Measurements from ENCODE around the gene LAMA4. TPM values are rescaled to one million over a fixed set of nuclear protein-coding genes. Genes with fewer than 3 reads are reported as not detected.

LAMA4 gene
- total RNA-seq, 1 experiment from 2014 or later, result 11.9 TPM

DNA sequence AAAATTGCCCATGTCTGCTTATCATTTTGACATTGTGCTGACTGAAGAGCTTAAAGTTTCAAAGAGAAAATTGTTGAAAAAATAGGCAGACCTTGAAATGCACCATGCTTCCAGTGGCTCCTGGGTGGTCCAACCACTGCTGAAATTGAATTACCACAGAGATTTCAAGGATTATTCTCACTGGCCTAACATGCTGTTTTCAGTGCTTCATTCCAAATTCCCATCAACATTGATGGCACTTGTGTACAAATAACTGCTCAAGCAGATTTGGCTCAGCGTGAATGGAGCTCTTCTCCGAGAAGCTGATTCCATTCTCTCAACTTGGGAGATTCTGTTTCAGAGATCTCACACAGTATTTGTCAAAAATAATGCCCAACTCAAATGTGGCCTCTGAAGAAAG is 75.5 kb downstream of the LAMA4 start:
- in situ Hi-C loops (cut with HindIII; ENCODE audit: low pct_unique_long_range_greater_than_20kb, low sequenced_read_pairs) (no loop called here), intact Hi-C loops (cut with micrococcal nuclease; ENCODE audit: unreplicated experiment) (no loop called here)
- POLR2A ChIA-PET, result no interaction called here
- Histone ChIP-seq H3K27ac (ENCODE audit: low read length) (no peak overlapping the region), H3K9me3 (ENCODE audit: control insufficient read depth, insufficient read depth, low read depth, low read length) (no peaks in the 10 kb centered on the region), H3K4me1 (ENCODE audit: control insufficient read depth, insufficient read depth, low read length) (no peaks in the 10 kb centered on the region), H3K27me3 (ENCODE audit: control insufficient read depth, insufficient read depth, low read length) (no peaks in the 10 kb centered on the region), H3K4me3 (ENCODE audit: low read depth in 2 of 2, low read length in 2 of 2) (no peak overlapping the region), H3K36me3 (ENCODE audit: control insufficient read depth, insufficient read depth, low read length) (no peaks in the 10 kb centered on the region)
- BruUV-seq (replicated peaks), result no TSS peak
- no peak for ATAC-seq
- TF ChIP-seq TCF7L2 (IDR thresholded peaks at IDR 0.05; ENCODE audit: low read depth, low read length) (no peak), SIN3A (IDR thresholded peaks at IDR 0.05; ENCODE audit: borderline replicate concordance, insufficient read depth, low read depth, low read length) (no peak)
- DNase-seq (ENCODE audit: low read depth, low spot score), result no peak
- CTCF ChIA-PET, result interaction anchor here (0.6 kb wide), 2 partner anchors 132 to 154 kb away, joined by 3 to 5 read pairs; no protein-coding TSS in a partner anchor

GRCh38 chr6:112177092-112177491 is 77.3 kb downstream of the LAMA4 start:
- no peaks in the 10 kb centered on the region for H3K36me3 ChIP-seq (ENCODE audit: control insufficient read depth, insufficient read depth, low read length)
- DNase-seq (ENCODE audit: low read depth, low spot score) (no peak), ATAC-seq (no peak)
- H3K27ac ChIP-seq (ENCODE audit: low read length), result no peak overlapping the region
- no peaks in the 10 kb centered on the region for H3K9me3 ChIP-seq (ENCODE audit: control insufficient read depth, insufficient read depth, low read depth, low read length)
- H3K4me3 ChIP-seq (ENCODE audit: low read depth in 2 of 2, low read length in 2 of 2), result no peak overlapping the region
- TF ChIP-seq POLR2AphosphoS5 (IDR thresholded peaks at IDR 0.05; ENCODE audit: low read depth, low read length) (no peak), SIN3A (IDR thresholded peaks at IDR 0.05; ENCODE audit: borderline replicate concordance, insufficient read depth, low read depth, low read length) (no peak), TCF7L2 (IDR thresholded peaks at IDR 0.05; ENCODE audit: low read depth, low read length) (no peak), REST (IDR thresholded peaks at IDR 0.05; ENCODE audit: insufficient read depth in 1 of 2, low read depth in 2 of 2, low read length in 1 of 2) (no peak), CTCF (IDR thresholded peaks at IDR 0.05) (no peak)
- BruUV-seq (replicated peaks), result no TSS peak
- in situ Hi-C loops (cut with HindIII; ENCODE audit: low pct_unique_long_range_greater_than_20kb, low sequenced_read_pairs) (no loop called here), intact Hi-C loops (cut with micrococcal nuclease; ENCODE audit: unreplicated experiment) (no loop called here)
- CTCF ChIA-PET, result no interaction called here
- H3K4me1 ChIP-seq (ENCODE audit: control insufficient read depth, insufficient read depth, low read length), result no peaks in the 10 kb centered on the region
- POLR2A ChIA-PET, result no interaction called here
- no peaks in the 10 kb centered on the region for H3K27me3 ChIP-seq (ENCODE audit: control insufficient read depth, insufficient read depth, low read length)

DNA sequence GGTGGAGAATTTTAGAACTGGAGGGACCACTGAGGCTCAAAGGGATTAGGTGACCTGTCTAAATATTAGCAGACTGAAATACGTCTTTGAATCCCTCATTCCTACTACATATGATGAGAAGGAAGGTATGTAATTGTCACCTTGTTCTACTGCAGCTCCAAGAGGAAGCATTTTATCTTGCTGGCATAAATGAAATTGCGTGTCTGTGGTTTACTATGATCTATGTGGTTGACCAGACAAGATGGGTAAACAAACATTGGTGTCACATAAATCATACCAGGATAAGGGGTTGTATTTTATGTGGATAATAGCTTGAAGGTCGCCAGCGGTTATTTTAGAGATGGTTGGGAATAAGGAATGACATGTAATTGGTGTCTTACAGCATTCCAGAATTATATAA is 78.2 kb downstream of the LAMA4 start:
- Histone ChIP-seq H3K36me3 (ENCODE audit: control insufficient read depth, insufficient read depth, low read length) (no peaks in the 10 kb centered on the region), H3K4me3 (ENCODE audit: low read depth in 2 of 2, low read length in 2 of 2) (no peak overlapping the region), H3K9me3 (ENCODE audit: control insufficient read depth, insufficient read depth, low read depth, low read length) (no peaks in the 10 kb centered on the region), H3K27me3 (ENCODE audit: control insufficient read depth, insufficient read depth, low read length) (no peaks in the 10 kb centered on the region), H3K4me1 (ENCODE audit: control insufficient read depth, insufficient read depth, low read length) (no peaks in the 10 kb centered on the region), H3K27ac (ENCODE audit: low read length) (no peak overlapping the region)
- DNase-seq (ENCODE audit: low read depth, low spot score) (no peak), ATAC-seq (no peak)
- intact Hi-C loops (cut with micrococcal nuclease; ENCODE audit: unreplicated experiment) (no loop called here), in situ Hi-C loops (cut with HindIII; ENCODE audit: low pct_unique_long_range_greater_than_20kb, low sequenced_read_pairs) (no loop called here)
- no peak for TF ChIP-seq CTCF (IDR thresholded peaks at IDR 0.05)
- TF ChIP-seq POLR2AphosphoS5 (IDR thresholded peaks at IDR 0.05; ENCODE audit: low read depth, low read length), result no peak
- no peak for TF ChIP-seq TCF7L2 (IDR thresholded peaks at IDR 0.05; ENCODE audit: low read depth, low read length)
- no peak for TF ChIP-seq REST (IDR thresholded peaks at IDR 0.05; ENCODE audit: insufficient read depth in 1 of 2, low read depth in 2 of 2, low read length in 1 of 2)
- no peak for TF ChIP-seq SIN3A (IDR thresholded peaks at IDR 0.05; ENCODE audit: borderline replicate concordance, insufficient read depth, low read depth, low read length)
- ChIA-PET CTCF (no interaction called here), POLR2A (no interaction called here)
- BruUV-seq (replicated peaks), result no TSS peak

Data from Panc1 (cell line).